Keratinocyte (primary cell): ENCODE results near the gene SCCPDH.

Source experiments
- EZH2 ChIP-seq: IDR thresholded peaks from one replicate; pipeline ENCODE4 v1.6.1; 2012; ENCODE audit warnings: inconsistent platforms, mild to moderate bottlenecking, low read length, moderate library complexity
- TF ChIP-seq, protein P1 (sequence below), 3 experiments: IDR thresholded peaks in 1 of 3; conservative IDR thresholded peaks in 1 of 3; optimal IDR thresholded peaks in 1 of 3; 2 replicates in 2 of 3; 3 replicates in 1 of 3; pipeline versions ENCODE3 to v1.5.1; 2011; ENCODE audit warnings: low read length in 3 of 3, mild to moderate bottlenecking in 3 of 3, moderate library complexity in 2 of 3, control low read depth in 1 of 3, inconsistent platforms in 1 of 3; ENCODE audit not compliant: insufficient read depth in 2 of 3; ENCODE audit errors: extremely low read depth in 1 of 3

- TF ChIP-seq, protein P1, sequence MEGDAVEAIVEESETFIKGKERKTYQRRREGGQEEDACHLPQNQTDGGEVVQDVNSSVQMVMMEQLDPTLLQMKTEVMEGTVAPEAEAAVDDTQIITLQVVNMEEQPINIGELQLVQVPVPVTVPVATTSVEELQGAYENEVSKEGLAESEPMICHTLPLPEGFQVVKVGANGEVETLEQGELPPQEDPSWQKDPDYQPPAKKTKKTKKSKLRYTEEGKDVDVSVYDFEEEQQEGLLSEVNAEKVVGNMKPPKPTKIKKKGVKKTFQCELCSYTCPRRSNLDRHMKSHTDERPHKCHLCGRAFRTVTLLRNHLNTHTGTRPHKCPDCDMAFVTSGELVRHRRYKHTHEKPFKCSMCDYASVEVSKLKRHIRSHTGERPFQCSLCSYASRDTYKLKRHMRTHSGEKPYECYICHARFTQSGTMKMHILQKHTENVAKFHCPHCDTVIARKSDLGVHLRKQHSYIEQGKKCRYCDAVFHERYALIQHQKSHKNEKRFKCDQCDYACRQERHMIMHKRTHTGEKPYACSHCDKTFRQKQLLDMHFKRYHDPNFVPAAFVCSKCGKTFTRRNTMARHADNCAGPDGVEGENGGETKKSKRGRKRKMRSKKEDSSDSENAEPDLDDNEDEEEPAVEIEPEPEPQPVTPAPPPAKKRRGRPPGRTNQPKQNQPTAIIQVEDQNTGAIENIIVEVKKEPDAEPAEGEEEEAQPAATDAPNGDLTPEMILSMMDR (optimal IDR thresholded peaks at IDR 0.05 in 1 of 3, IDR thresholded peaks at IDR 0.05 in 1 of 3, conservative IDR thresholded peaks at IDR 0.05 in 1 of 3; ENCODE audit: extremely low read depth in 1 of 3, insufficient read depth in 2 of 3, low read length in 3 of 3), result no peak
- no peak for TF ChIP-seq EZH2
Measured at GRCh38 chr1:246798606-246799496, 74.6 kb downstream of the SCCPDH start.
